ENCODE results near the gene FKBP2. TPM values are rescaled to one million over a fixed set of nuclear protein-coding genes. Genes with fewer than 3 reads are reported as not detected.

Gene FKBP2
- total RNA-seq, 4 donors from 2014 or later, result 20.2 to 54.7 (median 27.6) TPM

DNA sequence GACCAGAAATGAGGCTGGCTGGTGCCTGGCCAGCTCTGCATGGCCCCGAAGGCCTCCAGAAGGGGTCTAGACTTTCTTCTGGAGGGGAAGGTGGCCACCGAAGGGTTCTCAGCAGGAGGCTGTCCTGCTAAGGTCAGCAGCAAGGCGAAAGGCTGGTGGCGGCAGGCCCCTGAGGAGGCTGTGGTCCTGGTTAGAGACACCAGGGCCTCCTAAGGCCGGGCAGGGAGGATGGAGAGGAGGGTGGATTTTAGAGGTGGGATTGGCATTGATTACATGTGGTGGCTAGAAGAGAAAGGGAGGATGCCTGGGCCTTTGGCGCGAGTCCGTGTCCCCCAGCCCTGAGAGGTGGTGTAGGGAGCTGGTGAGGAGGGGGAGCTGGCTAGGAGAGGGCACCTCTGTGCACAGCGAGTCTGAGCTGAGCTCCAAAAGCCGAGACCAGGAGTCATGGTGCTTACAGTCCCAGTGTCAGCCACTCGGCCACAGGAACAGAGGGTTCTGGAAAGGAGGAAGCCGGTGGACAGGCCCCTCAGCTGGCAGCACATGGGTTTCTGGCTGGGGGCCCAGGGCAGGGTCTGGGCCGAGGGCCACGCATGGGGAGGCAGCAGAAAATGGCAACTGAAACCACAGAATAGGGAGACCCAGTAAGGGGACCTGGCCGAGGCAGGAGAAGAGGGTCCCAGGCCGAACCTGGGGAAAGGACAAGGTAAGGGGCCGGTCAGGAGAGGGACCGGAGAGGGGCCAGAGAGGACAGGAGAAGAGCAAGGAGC is 31.9 kb upstream of the FKBP2 start:
- Histone ChIP-seq H3K27ac (peak overlapping the region; percentile 70 to 78 (median 78)), H3K4me1 (peaks cover 14 to 16% of the 10 kb centered on the region in 2 donors), H3K36me3 (peaks cover 0 to 30% of the 10 kb centered on the region in 2 donors), H3K9me3 (no peaks in the 10 kb centered on the region), H3K27me3 (no peaks in the 10 kb centered on the region), H3K4me3 (no peak overlapping the region)
- TF ChIP-seq, protein P1, sequence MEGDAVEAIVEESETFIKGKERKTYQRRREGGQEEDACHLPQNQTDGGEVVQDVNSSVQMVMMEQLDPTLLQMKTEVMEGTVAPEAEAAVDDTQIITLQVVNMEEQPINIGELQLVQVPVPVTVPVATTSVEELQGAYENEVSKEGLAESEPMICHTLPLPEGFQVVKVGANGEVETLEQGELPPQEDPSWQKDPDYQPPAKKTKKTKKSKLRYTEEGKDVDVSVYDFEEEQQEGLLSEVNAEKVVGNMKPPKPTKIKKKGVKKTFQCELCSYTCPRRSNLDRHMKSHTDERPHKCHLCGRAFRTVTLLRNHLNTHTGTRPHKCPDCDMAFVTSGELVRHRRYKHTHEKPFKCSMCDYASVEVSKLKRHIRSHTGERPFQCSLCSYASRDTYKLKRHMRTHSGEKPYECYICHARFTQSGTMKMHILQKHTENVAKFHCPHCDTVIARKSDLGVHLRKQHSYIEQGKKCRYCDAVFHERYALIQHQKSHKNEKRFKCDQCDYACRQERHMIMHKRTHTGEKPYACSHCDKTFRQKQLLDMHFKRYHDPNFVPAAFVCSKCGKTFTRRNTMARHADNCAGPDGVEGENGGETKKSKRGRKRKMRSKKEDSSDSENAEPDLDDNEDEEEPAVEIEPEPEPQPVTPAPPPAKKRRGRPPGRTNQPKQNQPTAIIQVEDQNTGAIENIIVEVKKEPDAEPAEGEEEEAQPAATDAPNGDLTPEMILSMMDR (IDR thresholded peaks at IDR 0.05 in 4 of 5, conservative IDR thresholded peaks at IDR 0.05 in 1 of 5), result no peak
- TF ChIP-seq POLR2A (IDR thresholded peaks at IDR 0.05), result no peak
- in situ Hi-C loops (cut with MboI; ENCODE audit: low sequenced_read_pairs in 4 of 4), result loop anchor here in 1 of 4 donors (5.0 kb wide), 1 partner anchor 93 kb away; the partner anchor contains the start of gene CATSPERZ
- intact Hi-C loops (cut with DNase I; ENCODE audit: low total_unique reads), result no loop called here
- DNase-seq, result no peak
- no peak for ATAC-seq

DNA sequence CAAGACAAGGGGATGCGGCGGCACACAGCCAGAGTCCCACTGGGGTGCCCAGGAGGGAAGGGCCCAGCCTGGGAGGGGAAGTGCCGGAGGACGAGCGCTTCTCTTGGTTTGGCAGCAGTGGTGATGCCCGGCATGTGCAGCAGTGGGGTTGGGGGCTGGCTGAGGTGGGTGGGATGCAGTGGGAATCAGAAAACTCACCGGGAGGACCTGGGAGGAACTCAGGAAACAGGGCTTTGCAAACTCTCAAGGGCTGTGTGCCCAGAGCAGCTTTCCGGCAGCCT is 31.4 kb upstream of the FKBP2 start:
- TF ChIP-seq, protein P1 (IDR thresholded peaks at IDR 0.05 in 4 of 5, conservative IDR thresholded peaks at IDR 0.05 in 1 of 5), result no peak
- TF ChIP-seq POLR2A (IDR thresholded peaks at IDR 0.05), result no peak
- Histone ChIP-seq H3K4me1 (peaks cover 9 to 11% of the 10 kb centered on the region in 2 donors), H3K4me3 (no peak overlapping the region), H3K27ac (no peak overlapping the region), H3K9me3 (no peaks in the 10 kb centered on the region), H3K27me3 (no peaks in the 10 kb centered on the region), H3K36me3 (peaks cover 0 to 26% of the 10 kb centered on the region in 2 donors)
- no peak for ATAC-seq
- in situ Hi-C loops (cut with MboI; ENCODE audit: low sequenced_read_pairs in 4 of 4), result loop anchor here in 1 of 4 donors (5.0 kb wide), 1 partner anchor 93 kb away; the partner anchor contains the start of gene CATSPERZ
- DNase-seq, result no peak
- intact Hi-C loops (cut with DNase I; ENCODE audit: low total_unique reads), result no loop called here

DNA sequence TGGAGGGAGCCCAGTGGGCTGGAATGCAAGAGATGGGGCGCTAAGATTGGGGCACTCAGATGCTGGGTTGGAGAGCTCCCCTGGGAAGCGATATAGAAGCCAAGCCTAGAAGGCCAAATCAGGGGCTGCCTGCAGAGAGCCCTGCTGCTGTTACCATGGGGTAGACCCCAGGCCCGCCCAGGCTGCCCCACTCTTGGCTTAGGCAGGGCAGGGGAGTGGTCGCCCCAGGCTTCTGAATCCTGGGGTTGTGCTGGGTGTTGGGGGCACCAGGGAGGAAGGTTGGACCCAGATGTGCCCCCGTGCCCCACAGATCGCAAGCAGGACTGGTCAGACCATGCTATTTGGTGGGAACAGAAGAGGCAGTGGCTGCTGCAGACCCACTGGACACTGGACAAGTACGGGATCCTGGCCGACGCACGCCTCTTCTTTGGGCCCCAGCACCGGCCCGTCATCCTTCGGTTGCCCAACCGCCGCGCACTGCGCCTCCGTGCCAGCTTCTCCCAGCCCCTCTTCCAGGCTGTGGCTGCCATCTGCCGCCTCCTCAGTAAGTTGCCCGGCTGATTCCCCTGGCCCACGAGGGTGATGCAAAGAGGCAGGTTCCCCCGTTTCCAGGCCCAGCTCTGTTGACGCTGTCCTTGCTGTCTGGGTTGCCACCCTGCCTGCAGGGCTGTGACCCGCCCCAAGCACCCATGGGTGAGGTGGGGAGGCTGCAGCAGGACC is 30.4 kb upstream of the FKBP2 start:
- ATAC-seq (no peak), DNase-seq (no peak)
- Histone ChIP-seq H3K4me3 (no peak overlapping the region), H3K9me3 (no peaks in the 10 kb centered on the region), H3K4me1 (peaks cover 3 to 7% of the 10 kb centered on the region in 2 donors), H3K27me3 (no peaks in the 10 kb centered on the region), H3K36me3 (peaks cover 0 to 24% of the 10 kb centered on the region in 2 donors), H3K27ac (no peak overlapping the region)
- in situ Hi-C loops (cut with MboI; ENCODE audit: low sequenced_read_pairs in 4 of 4) (no loop called here), intact Hi-C loops (cut with DNase I; ENCODE audit: low total_unique reads) (no loop called here)
- TF ChIP-seq, protein P1 (IDR thresholded peaks at IDR 0.05 in 4 of 5, conservative IDR thresholded peaks at IDR 0.05 in 1 of 5), result no peak
- no peak for TF ChIP-seq POLR2A (IDR thresholded peaks at IDR 0.05)

DNA sequence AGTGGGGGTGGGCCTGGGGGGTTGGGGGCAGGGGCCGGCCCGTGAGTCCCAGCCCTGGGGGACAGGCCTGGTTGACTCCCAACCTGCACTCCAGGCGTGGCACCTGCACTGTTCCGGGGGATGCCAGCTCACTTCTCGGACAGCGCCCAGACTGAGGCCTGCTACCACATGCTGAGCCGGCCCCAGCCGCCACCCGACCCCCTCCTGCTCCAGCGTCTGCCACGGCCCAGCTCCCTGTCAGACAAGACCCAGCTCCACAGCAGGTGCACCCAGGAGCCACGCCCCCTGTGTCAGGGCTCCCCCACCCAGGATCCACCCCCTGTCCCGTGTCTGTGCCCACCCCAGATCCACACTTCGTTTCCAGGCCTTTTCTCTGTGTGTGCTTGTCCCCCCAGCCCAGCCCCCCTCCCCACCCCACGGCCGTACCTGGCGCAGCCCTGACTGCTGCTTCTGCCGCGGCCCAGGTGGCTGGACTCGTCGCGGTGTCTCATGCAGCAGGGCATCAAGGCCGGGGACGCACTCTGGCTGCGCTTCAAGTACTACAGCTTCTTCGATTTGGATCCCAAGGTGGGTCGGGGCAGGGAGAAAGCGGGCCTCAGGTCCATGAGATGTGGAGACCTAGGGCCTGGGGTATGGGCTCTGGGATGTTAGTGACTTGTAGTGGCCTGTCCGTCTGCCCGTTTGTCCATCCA is 29.6 kb upstream of the FKBP2 start:
- H3K4me3 ChIP-seq, result no peak overlapping the region
- peaks cover 2 to 7% of the 10 kb centered on the region in 2 donors for H3K4me1 ChIP-seq
- H3K27ac ChIP-seq, result no peak overlapping the region
- TF ChIP-seq POLR2A (IDR thresholded peaks at IDR 0.05), result no peak
- TF ChIP-seq, protein P1 (IDR thresholded peaks at IDR 0.05 in 4 of 5, conservative IDR thresholded peaks at IDR 0.05 in 1 of 5), result no peak
- H3K27me3 ChIP-seq, result no peaks in the 10 kb centered on the region
- intact Hi-C loops (cut with DNase I; ENCODE audit: low total_unique reads), result no loop called here
- H3K36me3 ChIP-seq, result peaks cover 0 to 15% of the 10 kb centered on the region in 2 donors
- no peaks in the 10 kb centered on the region for H3K9me3 ChIP-seq
- DNase-seq, result no peak
- no peak for ATAC-seq
- in situ Hi-C loops (cut with MboI; ENCODE audit: low sequenced_read_pairs in 4 of 4), result no loop called here

Data from gastrocnemius medialis (tissue), 4 donors.